GM18951 (cell line): ENCODE measurements around the gene STK16.

Experiments used
- POLR2A ChIP-seq: IDR thresholded peaks from 4 replicates; pipeline ENCODE4 v1.6.1; 2011; ENCODE audit warnings: mild to moderate bottlenecking; ENCODE audit not compliant: insufficient read length, insufficient read depth; ENCODE audit errors: extremely low read depth
- in situ Hi-C: fragments of 300-500 bp; cut with MboI; formaldehyde crosslinking; loops from one replicate; pipeline ENCODE4 v1.12.0; 2022; ENCODE audit warnings: low sequenced_read_pairs, mixed read lengths, inconsistent platforms; ENCODE audit not compliant: unreplicated experiment

STK16 gene

DNA sequence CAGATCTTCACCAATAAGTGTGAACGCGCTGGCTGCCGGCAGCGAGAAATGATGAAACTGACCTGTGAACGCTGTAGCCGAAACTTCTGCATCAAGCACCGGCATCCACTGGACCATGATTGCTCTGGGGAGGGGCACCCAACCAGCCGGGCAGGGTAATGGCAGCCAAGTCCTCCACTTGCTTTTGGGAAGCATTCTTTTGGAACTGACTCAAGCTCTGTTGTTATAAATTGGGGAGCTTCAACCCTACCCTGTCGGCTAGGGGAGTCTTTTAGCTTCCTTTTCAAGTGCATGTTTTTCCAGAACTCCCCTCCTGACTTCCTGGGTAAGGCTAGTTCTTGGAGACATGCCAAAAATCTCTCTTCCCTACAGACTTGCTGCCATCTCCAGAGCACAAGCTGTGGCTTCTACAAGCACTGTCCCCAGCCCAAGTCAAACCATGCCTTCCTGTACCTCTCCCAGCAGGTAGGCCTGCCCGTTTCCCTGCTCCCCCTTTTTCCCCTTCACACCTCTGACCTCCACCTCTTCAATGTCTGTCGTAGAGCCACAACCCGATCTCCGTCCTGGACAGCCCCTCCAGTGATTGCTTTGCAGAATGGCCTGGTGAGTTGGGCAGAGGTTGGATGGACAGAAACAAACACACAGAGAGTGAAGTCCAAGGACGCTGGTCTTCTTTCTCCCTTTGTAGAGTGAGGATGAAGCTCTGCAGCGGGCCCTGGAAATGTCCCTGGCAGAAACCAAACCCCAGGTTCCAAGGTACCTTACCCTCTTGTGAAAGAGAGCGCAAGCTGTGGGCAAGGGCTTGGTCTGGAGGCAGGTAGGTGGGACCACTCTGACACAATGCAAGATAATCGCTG is 37.2 kb upstream of the STK16 start:
- no peak for TF ChIP-seq POLR2A
- in situ Hi-C loops: no loop called here

DNA sequence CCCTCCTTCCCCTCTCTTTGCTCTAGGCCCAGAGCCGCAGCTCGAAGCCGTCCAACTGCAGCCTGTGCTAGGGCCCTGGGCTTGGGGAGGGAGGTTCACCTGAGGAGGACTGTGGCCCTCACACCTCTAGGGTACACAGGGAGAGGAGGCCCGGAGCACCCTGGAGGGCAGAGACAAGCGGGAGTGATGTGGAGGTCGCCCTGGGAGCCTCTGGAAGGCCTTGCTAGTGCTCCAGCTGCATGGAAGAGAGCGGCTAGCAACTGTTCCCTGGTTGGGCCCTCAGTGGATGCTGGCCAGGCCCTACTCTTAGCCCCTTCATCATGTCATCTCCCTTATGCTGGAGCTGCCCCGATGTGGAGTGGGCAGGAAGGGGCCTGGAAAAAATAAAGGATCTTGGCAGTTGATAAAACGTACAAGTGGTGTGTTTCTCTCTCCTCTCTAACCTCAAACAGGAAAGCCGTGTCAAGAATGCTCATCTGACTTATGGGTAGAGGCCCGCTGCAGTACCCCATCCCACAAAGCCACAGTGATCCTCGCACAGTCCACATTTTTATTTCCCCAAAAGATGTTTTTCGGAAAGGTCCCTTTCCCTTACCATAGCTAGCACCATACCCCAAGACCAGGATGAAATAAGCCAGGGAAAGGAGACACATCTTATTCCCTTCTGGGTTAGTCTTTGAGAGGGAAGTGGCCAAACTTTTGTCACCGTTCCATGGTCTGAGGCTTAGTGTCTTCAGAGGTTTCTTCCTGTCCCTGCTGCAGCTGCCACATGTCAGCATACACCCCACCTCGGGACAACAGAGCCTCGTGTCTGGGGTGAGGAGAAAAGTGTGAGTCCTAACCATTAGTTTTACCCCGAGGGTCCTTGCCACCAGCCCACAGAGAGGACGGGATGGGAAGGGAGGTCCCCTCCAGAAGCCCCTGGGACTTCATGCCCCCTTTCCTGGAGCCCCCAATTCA is 35.8 kb upstream of the STK16 start:
- in situ Hi-C loops: loop anchor here (5.0 kb wide), 1 partner anchor 47 kb away; the partner anchor contains the start of gene NHEJ1
- TF ChIP-seq POLR2A: no peak

DNA sequence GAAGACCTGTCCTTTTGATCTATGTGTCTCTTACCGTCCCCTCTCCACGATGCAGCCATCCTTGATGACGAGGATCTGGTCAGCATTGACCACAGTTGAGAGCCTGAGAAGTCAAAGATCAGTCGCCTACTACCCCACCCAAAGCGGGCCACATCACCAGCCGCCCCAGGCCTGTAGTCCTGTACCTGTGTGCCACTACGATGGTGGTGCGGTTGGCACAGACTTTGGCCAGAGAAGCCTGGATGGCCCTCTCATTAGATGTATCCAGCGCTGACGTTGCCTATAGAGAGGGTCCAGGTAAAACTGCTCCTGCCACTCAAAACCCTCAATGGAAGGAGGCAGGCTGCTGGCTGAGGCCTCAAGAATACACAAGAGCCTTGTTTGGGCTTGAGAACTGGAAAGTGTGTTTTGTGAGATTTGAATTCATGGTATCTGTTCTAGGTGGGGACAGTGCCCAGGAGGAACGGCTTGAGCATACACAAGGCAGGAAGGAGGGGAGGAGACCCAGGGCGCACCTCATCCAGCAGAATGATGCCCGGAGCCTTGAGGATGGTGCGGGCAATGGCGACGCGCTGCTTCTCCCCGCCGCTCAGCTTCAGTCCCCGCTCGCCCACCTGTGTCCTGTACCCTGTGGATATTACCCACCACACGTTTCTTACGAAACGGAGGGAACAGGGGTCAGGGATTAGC is 34.9 kb upstream of the STK16 start:
- TF ChIP-seq POLR2A: no peak
- in situ Hi-C loops: loop anchor here (5.0 kb wide), 1 partner anchor 48 kb away; the partner anchor contains the start of gene NHEJ1

DNA sequence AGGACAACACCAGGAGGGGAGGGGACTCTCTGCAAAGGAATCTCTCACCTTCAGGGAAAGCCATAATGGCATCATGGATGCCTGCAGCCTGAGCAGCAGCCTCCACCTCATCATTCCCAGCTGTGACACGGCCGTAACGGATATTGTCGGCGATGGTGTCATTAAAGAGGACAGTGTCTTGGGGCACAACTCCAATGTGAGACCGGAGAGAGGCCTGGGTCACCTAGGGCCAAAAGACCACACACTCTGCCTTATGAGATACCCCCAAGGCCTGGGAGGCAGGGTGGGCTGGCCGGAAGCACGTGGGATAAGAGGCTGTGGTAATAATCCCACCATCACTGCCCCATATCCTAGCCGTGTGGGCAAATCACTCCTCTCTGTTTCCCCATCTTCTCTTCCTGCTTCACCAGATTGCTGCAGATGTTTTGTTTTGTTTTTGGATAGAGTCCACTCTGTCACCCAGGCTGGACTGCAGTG is 34.4 kb upstream of the STK16 start:
- in situ Hi-C loops: loop anchor here (5.0 kb wide), 1 partner anchor 49 kb away; the partner anchor contains the start of gene NHEJ1
- TF ChIP-seq POLR2A: no peak

DNA sequence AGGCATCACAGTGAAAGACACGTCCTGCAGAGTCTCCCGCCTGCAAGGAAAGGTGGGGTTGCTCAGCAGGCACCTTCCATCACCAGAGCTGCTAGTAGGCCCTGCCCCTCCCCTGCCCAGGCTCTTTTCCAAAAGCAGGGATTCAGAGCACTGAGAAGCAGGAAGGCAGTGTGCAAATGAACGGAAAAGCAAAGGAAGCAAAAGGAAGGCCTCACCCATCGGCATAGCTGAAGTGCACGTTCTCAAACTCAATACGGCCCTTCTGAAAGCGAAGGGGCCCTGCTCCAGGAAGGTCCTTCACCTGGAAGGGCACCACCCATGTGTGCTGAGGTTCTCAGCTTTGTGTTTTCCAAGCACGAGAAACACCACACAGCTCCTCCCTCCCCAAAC is 32.3 kb upstream of the STK16 start:
- no peak for TF ChIP-seq POLR2A
- in situ Hi-C loops: loop anchor here (5.0 kb wide), 1 partner anchor 51 kb away; the partner anchor contains the start of gene NHEJ1

DNA sequence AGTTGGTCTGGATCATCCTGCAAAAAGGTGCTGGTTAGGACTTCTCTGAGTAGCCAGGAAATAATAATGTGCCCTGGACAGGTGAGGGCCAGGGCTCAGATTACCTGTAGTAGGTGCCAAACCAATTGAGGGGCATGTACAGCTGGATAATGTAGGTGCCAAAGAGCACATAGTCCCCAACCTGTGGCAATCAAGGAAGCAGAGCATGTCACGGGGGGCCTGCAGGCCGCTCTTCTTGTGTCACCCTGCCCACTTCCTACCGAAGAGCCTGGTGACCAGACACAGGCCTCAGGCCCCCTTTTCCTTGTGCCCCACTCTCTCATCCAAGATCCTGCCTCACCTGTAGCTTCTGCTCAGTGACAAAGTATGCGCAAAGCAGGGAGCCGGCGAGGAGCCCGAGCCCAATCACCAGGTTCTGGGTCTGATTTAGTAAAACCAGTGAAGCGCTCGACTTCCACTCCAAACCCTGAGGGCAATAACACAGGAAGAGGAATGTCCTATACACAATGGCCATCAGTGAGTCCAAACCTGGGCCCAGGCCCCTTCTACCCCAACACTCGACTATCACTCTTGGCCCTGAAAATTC is 31.7 kb upstream of the STK16 start:
- TF ChIP-seq POLR2A: no peak
- in situ Hi-C loops: loop anchor here (5.0 kb wide), 1 partner anchor 51 kb away; the partner anchor contains the start of gene NHEJ1

DNA sequence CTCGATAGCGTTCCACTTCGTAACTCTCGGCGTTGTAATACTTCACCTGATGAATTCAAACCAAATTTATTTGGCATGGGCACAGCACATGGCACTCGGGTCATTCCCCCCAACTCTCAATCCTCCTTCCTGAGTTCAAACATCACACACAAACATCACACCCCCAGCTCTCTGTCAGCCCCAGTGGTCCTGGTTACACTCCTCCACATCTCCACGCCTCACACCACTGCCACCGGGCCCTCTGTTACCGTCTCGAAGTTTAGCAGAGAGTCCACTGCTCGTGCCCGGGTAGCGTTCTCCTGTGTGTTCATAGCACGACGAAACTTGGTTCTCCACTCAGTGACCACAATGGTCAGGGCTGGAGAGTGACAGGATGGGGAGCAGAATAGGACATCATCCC is 31.1 kb upstream of the STK16 start:
- in situ Hi-C loops: loop anchor here (5.0 kb wide), 1 partner anchor 52 kb away; the partner anchor contains the start of gene NHEJ1
- TF ChIP-seq POLR2A: no peak

DNA sequence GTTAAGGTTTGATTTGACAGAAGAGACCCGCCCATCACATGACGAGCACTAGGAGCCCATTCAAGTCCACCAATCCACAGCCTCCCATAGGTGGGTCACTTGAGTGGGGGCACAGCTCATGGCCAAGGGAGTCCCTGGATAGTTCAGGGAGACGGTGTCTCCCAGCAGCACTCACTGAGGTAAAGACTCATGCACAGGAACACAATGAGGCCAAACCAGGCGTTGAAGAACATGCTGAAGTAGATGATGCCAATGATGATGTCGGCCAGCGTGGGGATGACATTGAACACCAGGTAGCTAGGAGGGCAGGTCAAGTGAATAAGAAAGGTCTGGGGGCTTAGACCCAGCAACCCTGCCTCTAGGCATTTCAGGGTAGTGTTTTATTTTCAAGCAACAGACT is 30.5 kb upstream of the STK16 start:
- no peak for TF ChIP-seq POLR2A
- in situ Hi-C loops: loop anchor here (5.0 kb wide), 1 partner anchor 52 kb away; the partner anchor contains the start of gene NHEJ1

DNA sequence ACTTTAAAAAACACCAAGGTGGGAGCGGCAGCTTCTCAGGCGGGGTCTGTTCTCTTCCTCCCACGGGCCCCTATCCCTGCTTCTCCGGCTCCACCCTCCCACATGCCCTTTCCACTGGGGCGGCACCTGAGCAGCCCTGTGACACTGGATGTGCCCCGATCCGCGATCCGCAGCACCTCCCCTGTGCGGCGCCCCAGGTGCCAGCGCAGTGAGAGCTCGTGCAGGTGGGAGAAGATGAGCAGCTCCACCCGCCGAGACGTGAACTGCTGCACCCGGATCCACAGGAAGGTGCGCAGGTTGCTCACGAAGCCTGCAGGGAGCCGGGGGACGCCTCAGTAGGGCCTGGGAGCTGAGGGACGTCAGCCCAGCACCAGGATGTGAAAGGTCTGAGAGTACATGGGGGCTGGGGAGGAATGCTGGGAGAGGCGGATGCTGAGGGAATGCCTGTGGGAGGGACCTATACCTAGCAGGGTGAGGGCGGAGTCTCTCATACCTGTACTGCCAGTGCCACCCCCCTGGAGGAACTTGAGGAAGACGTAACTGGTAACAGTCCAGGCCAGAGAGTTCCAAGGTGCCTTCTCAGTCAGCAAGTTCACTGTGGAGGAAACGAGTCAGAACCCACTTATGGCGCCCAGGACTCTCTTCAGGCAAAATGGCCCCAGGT is 29.3 kb upstream of the STK16 start:
- in situ Hi-C loops: no loop called here
- no peak for TF ChIP-seq POLR2A

DNA sequence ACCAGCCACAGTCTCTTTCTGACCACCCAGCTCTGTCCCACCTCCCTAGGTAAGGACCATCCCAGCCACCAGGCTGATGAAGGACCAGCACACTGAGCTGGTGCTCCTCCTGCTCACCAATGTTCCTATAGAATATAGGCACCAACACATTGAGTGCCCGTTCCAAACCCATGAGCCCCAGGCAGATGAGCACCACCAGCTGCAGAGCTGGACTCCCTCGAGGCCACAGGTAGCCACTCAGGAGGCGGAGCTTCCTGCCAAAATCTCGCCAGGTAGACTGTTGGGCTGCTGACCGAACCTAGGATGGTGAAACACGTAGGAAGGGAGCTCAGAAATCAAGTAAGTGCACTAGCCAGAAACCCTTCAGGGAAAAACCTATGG is 28.8 kb upstream of the STK16 start:
- in situ Hi-C loops: no loop called here
- TF ChIP-seq POLR2A: no peak

DNA sequence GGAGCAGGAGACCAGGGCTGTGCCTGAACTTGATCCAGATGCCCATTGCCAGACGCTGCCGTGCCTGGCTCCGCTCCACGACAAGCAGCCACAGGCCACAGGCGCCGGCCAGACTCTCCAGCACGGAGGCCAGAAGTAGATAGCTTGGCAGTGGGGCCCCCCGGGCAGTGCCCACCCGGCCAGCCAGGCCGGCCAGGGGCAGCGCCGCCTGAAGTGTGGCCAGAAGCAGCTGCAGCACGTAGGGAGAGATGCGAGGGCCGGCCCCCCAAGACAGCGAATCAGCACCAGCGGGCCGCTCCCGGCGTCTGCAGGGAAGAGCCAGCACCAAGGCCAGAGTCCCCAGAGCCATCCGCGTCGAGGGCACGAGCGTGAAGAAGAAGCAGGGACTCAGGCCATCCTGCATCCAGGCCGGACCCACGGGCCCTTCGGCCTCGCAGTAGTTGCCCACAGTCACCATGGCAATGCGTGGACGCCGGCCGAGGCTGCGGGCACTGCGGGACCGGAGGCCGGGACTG is 27.0 kb upstream of the STK16 start:
- TF ChIP-seq POLR2A: no peak
- in situ Hi-C loops: no loop called here
